ENCODE results near the gene CCDC112.

The CCDC112 gene

GRCh38 chr5:115289104-115289503 is 7.3 kb downstream of the CCDC112 start:
- ATAC-seq: no peak
- TF ChIP-seq RARB (CRISPR knock-in tag; IDR thresholded peaks at IDR 0.05): no peak
- no peak for TF ChIP-seq SNAI2 (CRISPR knock-in tag; IDR thresholded peaks at IDR 0.05)
- no peak for TF ChIP-seq ISL1 (CRISPR knock-in tag; IDR thresholded peaks at IDR 0.05)
- TF ChIP-seq CSDC2 (CRISPR knock-in tag; IDR thresholded peaks at IDR 0.05): no peak
- no peak for TF ChIP-seq OSR1 (CRISPR knock-in tag; IDR thresholded peaks at IDR 0.05)
- TF ChIP-seq TOX (CRISPR knock-in tag; IDR thresholded peaks at IDR 0.05; ENCODE audit: borderline replicate concordance): no peak
- TF ChIP-seq, protein P1, sequence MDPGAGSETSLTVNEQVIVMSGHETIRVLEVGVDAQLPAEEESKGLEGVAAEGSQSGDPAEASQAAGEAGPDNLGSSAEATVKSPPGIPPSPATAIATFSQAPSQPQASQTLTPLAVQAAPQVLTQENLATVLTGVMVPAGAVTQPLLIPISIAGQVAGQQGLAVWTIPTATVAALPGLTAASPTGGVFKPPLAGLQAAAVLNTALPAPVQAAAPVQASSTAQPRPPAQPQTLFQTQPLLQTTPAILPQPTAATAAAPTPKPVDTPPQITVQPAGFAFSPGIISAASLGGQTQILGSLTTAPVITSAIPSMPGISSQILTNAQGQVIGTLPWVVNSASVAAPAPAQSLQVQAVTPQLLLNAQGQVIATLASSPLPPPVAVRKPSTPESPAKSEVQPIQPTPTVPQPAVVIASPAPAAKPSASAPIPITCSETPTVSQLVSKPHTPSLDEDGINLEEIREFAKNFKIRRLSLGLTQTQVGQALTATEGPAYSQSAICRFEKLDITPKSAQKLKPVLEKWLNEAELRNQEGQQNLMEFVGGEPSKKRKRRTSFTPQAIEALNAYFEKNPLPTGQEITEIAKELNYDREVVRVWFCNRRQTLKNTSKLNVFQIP (CRISPR knock-in tag; IDR thresholded peaks at IDR 0.05; ENCODE audit: borderline replicate concordance, low read depth): no peak
- TF ChIP-seq ZNF8 (CRISPR knock-in tag; IDR thresholded peaks at IDR 0.05): no peak
- no peak for TF ChIP-seq PATZ1 (CRISPR knock-in tag; IDR thresholded peaks at IDR 0.05; ENCODE audit: borderline replicate concordance)
- TF ChIP-seq CSRNP3 (CRISPR knock-in tag; IDR thresholded peaks at IDR 0.05): no peak
- TF ChIP-seq ESRRG (CRISPR knock-in tag; IDR thresholded peaks at IDR 0.05): no peak
- no peak for TF ChIP-seq PPARA (CRISPR knock-in tag; IDR thresholded peaks at IDR 0.05; ENCODE audit: borderline replicate concordance)

DNA sequence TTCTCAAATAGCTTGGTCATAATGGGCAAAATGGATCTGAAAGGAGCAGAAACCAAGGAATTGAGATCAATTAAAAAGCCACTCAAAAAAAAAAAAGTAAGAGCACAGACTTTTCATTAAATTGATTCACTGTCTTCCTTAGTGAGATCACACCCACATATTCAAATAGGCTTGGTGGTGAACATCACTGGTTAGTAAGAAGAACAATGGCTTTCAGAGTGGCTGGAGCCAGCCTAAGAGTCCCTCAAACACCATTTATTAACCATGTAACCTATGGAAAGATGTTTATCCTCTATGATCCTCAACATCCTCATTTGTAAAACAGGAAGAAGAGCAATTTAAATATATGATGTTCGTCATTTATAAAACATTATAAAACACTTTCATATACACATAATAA is 12.4 kb downstream of the CCDC112 start:
- TF ChIP-seq, protein P2, sequence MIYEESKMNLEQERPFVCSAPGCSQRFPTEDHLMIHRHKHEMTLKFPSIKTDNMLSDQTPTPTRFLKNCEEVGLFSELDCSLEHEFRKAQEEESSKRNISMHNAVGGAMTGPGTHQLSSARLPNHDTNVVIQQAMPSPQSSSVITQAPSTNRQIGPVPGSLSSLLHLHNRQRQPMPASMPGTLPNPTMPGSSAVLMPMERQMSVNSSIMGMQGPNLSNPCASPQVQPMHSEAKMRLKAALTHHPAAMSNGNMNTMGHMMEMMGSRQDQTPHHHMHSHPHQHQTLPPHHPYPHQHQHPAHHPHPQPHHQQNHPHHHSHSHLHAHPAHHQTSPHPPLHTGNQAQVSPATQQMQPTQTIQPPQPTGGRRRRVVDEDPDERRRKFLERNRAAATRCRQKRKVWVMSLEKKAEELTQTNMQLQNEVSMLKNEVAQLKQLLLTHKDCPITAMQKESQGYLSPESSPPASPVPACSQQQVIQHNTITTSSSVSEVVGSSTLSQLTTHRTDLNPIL (CRISPR knock-in tag; IDR thresholded peaks at IDR 0.05; ENCODE audit: low read depth): no peak
- TF ChIP-seq OSR1 (CRISPR knock-in tag; IDR thresholded peaks at IDR 0.05) (no peak), GLIS3 (CRISPR knock-in tag; IDR thresholded peaks at IDR 0.05) (no peak), BACH2 (CRISPR knock-in tag; IDR thresholded peaks at IDR 0.05; ENCODE audit: borderline replicate concordance) (no peak), TOX (CRISPR knock-in tag; IDR thresholded peaks at IDR 0.05; ENCODE audit: borderline replicate concordance) (no peak), ISL1 (CRISPR knock-in tag; IDR thresholded peaks at IDR 0.05) (no peak), ZNF565 (CRISPR knock-in tag; conservative IDR thresholded peaks at IDR 0.05; ENCODE audit: low read depth) (no peak), RARB (CRISPR knock-in tag; IDR thresholded peaks at IDR 0.05) (no peak), ESRRG (CRISPR knock-in tag; IDR thresholded peaks at IDR 0.05) (no peak), CSDC2 (CRISPR knock-in tag; IDR thresholded peaks at IDR 0.05) (no peak), PATZ1 (CRISPR knock-in tag; IDR thresholded peaks at IDR 0.05; ENCODE audit: borderline replicate concordance) (no peak), ZNF8 (CRISPR knock-in tag; IDR thresholded peaks at IDR 0.05) (no peak), ZFP30 (CRISPR knock-in tag; IDR thresholded peaks at IDR 0.05) (no peak), ZNF70 (CRISPR knock-in tag; IDR thresholded peaks at IDR 0.05) (no peak), ARNTL (CRISPR knock-in tag; IDR thresholded peaks at IDR 0.05; ENCODE audit: borderline replicate concordance, low read depth) (no peak), TCF4 (CRISPR knock-in tag; IDR thresholded peaks at IDR 0.05; ENCODE audit: borderline replicate concordance) (no peak)

DNA sequence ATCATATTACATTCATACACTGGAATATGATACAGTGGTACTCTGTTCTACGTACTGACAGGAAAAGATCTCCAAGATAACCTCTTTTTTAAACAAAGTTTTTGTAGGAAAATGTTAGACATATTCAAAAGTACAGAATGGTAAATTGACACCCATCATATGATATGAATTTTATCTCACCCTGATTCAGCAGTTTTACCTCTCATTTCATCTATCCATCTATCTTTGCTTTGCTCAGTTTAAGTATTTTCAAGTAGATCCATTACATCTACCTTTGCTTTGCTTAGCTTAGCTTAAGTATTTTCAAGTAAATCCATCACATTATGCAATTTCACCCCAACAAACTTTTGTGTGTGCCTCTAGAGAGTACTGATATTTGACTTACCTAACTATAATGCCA is 14.3 kb downstream of the CCDC112 start:
- no peak for TF ChIP-seq ZNF8 (CRISPR knock-in tag; IDR thresholded peaks at IDR 0.05)
- no peak for ATAC-seq

More for the DNA sequence above, 12.4 kb downstream of the CCDC112 start:
- ATAC-seq: no peak

DNA sequence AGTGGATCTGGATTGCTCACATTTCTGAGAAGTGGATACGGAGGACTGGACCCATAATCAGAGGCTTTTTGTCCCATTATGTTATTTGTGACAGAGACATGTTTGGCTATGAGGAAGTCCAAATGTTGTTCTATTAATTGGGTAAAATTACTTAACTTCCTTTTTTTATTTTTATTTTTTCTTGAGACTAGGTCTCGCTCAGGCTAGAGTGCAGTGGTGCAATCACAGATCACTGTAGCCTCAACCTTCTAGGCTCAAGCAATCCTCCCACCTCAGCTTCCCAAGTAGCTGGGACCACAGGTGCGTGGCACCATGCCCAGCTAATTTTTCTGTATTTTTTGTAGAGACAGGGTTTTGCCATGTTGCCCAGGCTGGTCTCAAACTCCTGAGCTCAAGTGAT is 21.9 kb downstream of the CCDC112 start:
- no peak for TF ChIP-seq ESRRG (CRISPR knock-in tag; IDR thresholded peaks at IDR 0.05)
- no peak for ATAC-seq

Data from SK-N-SH treated with all-trans-retinoic acid at 6 μM for 48 hours (cell line).